Common myeloid progenitor, CD34-positive (primary cell): ENCODE results near the gene P2RX6.

ENCODE experiments used
- CTCF ChIA-PET: fragments of 350-600 bp; sonication (Branson Sonifier 250); formaldehyde crosslinking; loops from one replicate; lab custom pipeline; 2021; ENCODE audit warnings: antibody characterized with exemption; lab: Charles Lee
- POLR2A ChIA-PET: fragments of 350-600 bp; sonication (Branson Sonifier 250); formaldehyde crosslinking; loops from one replicate; lab custom pipeline; 2021; ENCODE audit warnings: antibody characterized with exemption; lab: Charles Lee
- DNase-seq, 3 donors: peaks; one replicate each; pipeline versions ENCODE4 v3.0.0 to v3.0.0-alpha.2; 2013
- H3K27ac ChIP-seq, 2 experiments: 1 replicate in 1 of 2; 2 replicates in 1 of 2; pipeline ENCODE4 v1.7.0; 2013; ENCODE audit warnings: inconsistent platforms in 2 of 2, low read length in 2 of 2, mild to moderate bottlenecking in 2 of 2, low read depth in 1 of 2, moderate library complexity in 1 of 2; ENCODE audit not compliant: severe bottlenecking in 2 of 2, insufficient read depth in 1 of 2, poor library complexity in 1 of 2
- H3K27me3 ChIP-seq, 5 experiments: replicated peaks in 2 of 5; 1 replicate in 3 of 5; 2 replicates in 2 of 5; pipeline versions ENCODE4 v1.6.1 to v1.7.0; 2013; ENCODE audit warnings: low read length in 4 of 5, mild to moderate bottlenecking in 2 of 5, moderate library complexity in 2 of 5, inconsistent platforms in 1 of 5; ENCODE audit not compliant: insufficient read depth in 5 of 5, control insufficient read depth in 4 of 5
- H3K36me3 ChIP-seq, 4 experiments: 1 replicate in 2 of 4; 2 replicates in 2 of 4; pipeline versions ENCODE4 v1.6.1 to v1.7.0; 2013; ENCODE audit warnings: low read length in 3 of 4, control low read depth in 1 of 4, mild to moderate bottlenecking in 1 of 4; ENCODE audit not compliant: control insufficient read depth in 4 of 4, insufficient read depth in 4 of 4
- H3K4me1 ChIP-seq, 4 experiments: 1 replicate in 3 of 4; 2 replicates in 1 of 4; pipeline versions ENCODE4 v1.6.1 to v1.7.1; 2013; ENCODE audit warnings: low read length in 3 of 4, mild to moderate bottlenecking in 3 of 4, control low read depth in 1 of 4, inconsistent platforms in 1 of 4, moderate library complexity in 1 of 4; ENCODE audit not compliant: control insufficient read depth in 4 of 4, insufficient read depth in 4 of 4; ENCODE audit errors: control extremely low read depth in 1 of 4
- H3K4me3 ChIP-seq, 7 experiments: 1 replicate in 4 of 7; 2 replicates in 3 of 7; pipeline versions ENCODE4 v1.5.1 to v1.7.0; 2013; ENCODE audit warnings: mild to moderate bottlenecking in 7 of 7, low read length in 6 of 7, moderate library complexity in 6 of 7, inconsistent platforms in 2 of 7, low read depth in 2 of 7, control low read depth in 1 of 7; ENCODE audit not compliant: insufficient read depth in 4 of 7, control insufficient read depth in 1 of 7; ENCODE audit errors: extremely low read depth in 1 of 7
- H3K9me3 ChIP-seq, 5 experiments: 1 replicate in 4 of 5; 2 replicates in 1 of 5; pipeline versions ENCODE4 v1.6.1 to v1.7.1; 2013; ENCODE audit warnings: low read length in 4 of 5, mild to moderate bottlenecking in 2 of 5, inconsistent platforms in 1 of 5, low read depth in 1 of 5, moderate library complexity in 1 of 5; ENCODE audit not compliant: control insufficient read depth in 4 of 5, insufficient read depth in 2 of 5; ENCODE audit errors: control extremely low read depth in 1 of 5
- WGBS: methylation state at CpG from one replicate; pipeline ENCODE4 v1.1.5; 2013; ENCODE audit not compliant: insufficient coverage; 5-methylcytosine and 5-hydroxymethylcytosine counted together

P2RX6 gene

GRCh38 chr22:21074102-21074715, 59.2 kb downstream of the P2RX6 start:
- CTCF ChIA-PET, result no interaction called here
- Histone ChIP-seq H3K4me1 (no peaks in the 10 kb centered on the region), H3K27me3 (peaks cover 0 to 8% (median 0%) of the 10 kb centered on the region in 5 experiments), H3K4me3 (no peak overlapping the region), H3K27ac (no peak overlapping the region), H3K9me3 (peaks cover 0 to 3% (median 0%) of the 10 kb centered on the region in 5 experiments), H3K36me3 (no peaks in the 10 kb centered on the region)
- WGBS, result 73% methylated on average over 5 of the region's 7 CpGs
- peak in 2 of 3 donors; percentile 22 to 25 for DNase-seq
- POLR2A ChIA-PET, result interaction anchor here (0.6 kb wide), 1 partner anchor 280 kb away, joined by 3 read pairs; no protein-coding TSS in a partner anchor

DNA sequence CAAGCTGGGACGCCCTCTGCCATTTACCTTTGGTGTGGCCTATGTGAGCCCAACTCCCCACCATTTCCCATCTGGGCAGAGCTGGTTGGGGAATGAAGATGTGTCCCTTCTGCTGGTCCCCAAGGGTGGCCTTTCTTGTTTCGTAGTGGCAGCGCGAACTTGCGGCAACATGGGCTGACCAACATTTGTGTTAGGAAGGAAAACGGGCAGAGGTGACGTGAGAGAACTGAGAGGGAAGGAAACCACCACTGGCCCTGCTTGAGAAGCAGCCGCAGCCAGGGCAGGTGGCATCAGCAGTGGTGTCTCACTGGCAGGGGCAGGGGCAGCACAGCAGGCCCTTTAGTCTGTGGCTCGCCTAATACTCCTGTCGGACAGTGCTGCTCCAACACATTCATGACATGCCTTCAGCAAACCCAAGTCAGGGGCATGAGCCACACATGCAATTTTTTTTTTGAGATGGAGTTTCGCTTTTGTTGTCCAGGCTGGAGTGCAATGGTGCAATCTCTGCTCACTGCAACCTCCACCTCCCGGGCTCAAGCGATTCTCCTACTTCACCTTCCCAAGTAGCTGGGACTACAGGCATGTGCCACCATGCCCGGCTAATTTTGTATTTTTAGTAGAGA, 60.7 kb downstream of the P2RX6 start:
- CTCF ChIA-PET, result interaction anchor here (0.6 to 0.7 kb wide), 2 partner anchors 27 to 876 kb away, joined by 3 to 4 read pairs; no protein-coding TSS in a partner anchor
- POLR2A ChIA-PET, result no interaction called here
- H3K4me3 ChIP-seq, result no peak overlapping the region

GRCh38 chr22:21076912-21077625, 62.1 kb downstream of the P2RX6 start:
- ChIA-PET CTCF (interaction anchor here (1.3 kb wide), 1 partner anchor 25 kb away, joined by 4 read pairs; no protein-coding TSS in a partner anchor), POLR2A (no interaction called here)
- no peaks in the 10 kb centered on the region for H3K4me1 ChIP-seq
- no peaks in the 10 kb centered on the region for H3K27me3 ChIP-seq
- WGBS, result 96% methylated on average over 14 of the region's 21 CpGs
- H3K36me3 ChIP-seq, result no peaks in the 10 kb centered on the region
- no peak for DNase-seq
- no peaks in the 10 kb centered on the region for H3K9me3 ChIP-seq
- no peak overlapping the region for H3K4me3 ChIP-seq
- no peak overlapping the region for H3K27ac ChIP-seq

More for the DNA sequence above, 60.7 kb downstream of the P2RX6 start:
- H3K27ac ChIP-seq, result no peak overlapping the region
- no peaks in the 10 kb centered on the region for H3K36me3 ChIP-seq
- DNase-seq, result no peak
- no peaks in the 10 kb centered on the region for H3K4me1 ChIP-seq
- peaks cover 0 to 3% (median 0%) of the 10 kb centered on the region in 5 experiments for H3K9me3 ChIP-seq
- peaks cover 0 to 5% (median 0%) of the 10 kb centered on the region in 5 experiments for H3K27me3 ChIP-seq
- WGBS, result 96% methylated on average over 11 of the region's 14 CpGs
